Adipocyte (in vitro differentiated cells): ENCODE data around the gene NAIF1.
"Not testable (repeated sequence)": the region's sequence is repeated elsewhere in the genome, so short reads cannot be mapped to it uniquely, and the experiment has no call there.

ENCODE experiments used
- DNase-seq: peaks from one replicate; pipeline ENCODE4 v3.0.0-alpha.2; 2015; ENCODE audit warnings: low read depth
- H3K27me3 ChIP-seq: replicated peaks from 2 replicates; pipeline ENCODE4 v1.7.0; 2013; ENCODE audit warnings: mild to moderate bottlenecking, low read length, moderate library complexity; ENCODE audit not compliant: control insufficient read depth, insufficient read depth
- H3K36me3 ChIP-seq: 2 replicates; pipeline ENCODE4 v1.7.0; 2013; ENCODE audit warnings: low read length, mild to moderate bottlenecking, moderate library complexity; ENCODE audit not compliant: control insufficient read depth, insufficient read depth, severe bottlenecking
- H3K4me1 ChIP-seq: 2 replicates; pipeline ENCODE4 v1.7.0; 2013; ENCODE audit warnings: mild to moderate bottlenecking, low read length, moderate library complexity; ENCODE audit not compliant: control insufficient read depth, insufficient read depth
- H3K4me3 ChIP-seq: 2 replicates; pipeline ENCODE4 v1.7.0; 2013; ENCODE audit warnings: mild to moderate bottlenecking, low read length, moderate library complexity
- H3K9ac ChIP-seq: 2 replicates; pipeline ENCODE4 v1.7.0; 2013; ENCODE audit warnings: mild to moderate bottlenecking, low read length, moderate library complexity
- H3K9me3 ChIP-seq: 2 replicates; pipeline ENCODE4 v1.7.0; 2013; ENCODE audit warnings: mild to moderate bottlenecking, low read length, moderate library complexity; ENCODE audit not compliant: control insufficient read depth

Gene NAIF1

DNA sequence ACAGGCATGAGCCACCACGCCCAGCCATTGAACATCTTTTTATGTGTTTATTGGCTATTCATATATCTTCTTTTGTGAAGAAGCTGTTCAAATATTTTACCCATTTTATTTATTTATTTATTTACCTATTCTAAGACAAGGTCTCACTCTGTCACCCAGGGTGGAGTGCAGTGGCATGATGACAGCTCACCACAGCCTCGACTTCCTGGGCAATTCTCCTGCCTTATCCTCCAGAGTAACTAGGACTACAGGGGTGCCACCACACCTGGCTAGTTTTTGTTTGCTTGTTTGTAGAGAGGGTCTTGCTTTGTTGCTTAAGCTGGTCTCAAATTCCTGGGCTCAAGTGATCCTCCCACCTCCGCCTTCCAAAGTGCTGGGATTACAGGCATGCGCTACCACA is 33.5 kb downstream of the NAIF1 start:
- DNase-seq, result no peak
- no peaks in the 10 kb centered on the region for H3K27me3 ChIP-seq

DNA sequence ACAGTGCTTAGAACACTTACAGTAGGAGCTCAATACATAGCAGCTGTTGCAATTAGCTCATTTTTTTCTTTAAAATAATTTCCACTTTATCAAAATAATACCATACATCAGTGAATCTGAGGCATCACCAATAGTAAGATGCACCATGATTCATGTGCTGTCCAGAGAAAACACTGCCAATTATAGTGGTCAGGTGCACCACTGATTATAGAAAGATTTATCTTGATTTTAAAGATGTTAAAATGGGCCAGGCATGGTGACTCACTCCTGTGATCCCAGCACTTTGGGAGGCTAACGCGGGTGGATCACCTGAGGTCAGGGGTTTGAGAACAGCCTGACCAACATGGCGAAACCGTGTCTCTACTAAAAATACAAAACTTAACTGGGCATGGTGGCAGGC is 39.4 kb downstream of the NAIF1 start:
- no peaks in the 10 kb centered on the region for H3K4me1 ChIP-seq
- H3K27me3 ChIP-seq, result no peaks in the 10 kb centered on the region
- H3K9ac ChIP-seq, result no peak overlapping the region
- DNase-seq, result no peak
- no peaks in the 10 kb centered on the region for H3K36me3 ChIP-seq
- H3K9me3 ChIP-seq, result no peaks in the 10 kb centered on the region
- no peak overlapping the region for H3K4me3 ChIP-seq

More for the DNA sequence above, 33.5 kb downstream of the NAIF1 start:
- no peaks in the 10 kb centered on the region for H3K36me3 ChIP-seq
- H3K9me3 ChIP-seq, result no peaks in the 10 kb centered on the region
- no peaks in the 10 kb centered on the region for H3K4me1 ChIP-seq
- no peak overlapping the region for H3K4me3 ChIP-seq
- no peak overlapping the region for H3K9ac ChIP-seq

DNA sequence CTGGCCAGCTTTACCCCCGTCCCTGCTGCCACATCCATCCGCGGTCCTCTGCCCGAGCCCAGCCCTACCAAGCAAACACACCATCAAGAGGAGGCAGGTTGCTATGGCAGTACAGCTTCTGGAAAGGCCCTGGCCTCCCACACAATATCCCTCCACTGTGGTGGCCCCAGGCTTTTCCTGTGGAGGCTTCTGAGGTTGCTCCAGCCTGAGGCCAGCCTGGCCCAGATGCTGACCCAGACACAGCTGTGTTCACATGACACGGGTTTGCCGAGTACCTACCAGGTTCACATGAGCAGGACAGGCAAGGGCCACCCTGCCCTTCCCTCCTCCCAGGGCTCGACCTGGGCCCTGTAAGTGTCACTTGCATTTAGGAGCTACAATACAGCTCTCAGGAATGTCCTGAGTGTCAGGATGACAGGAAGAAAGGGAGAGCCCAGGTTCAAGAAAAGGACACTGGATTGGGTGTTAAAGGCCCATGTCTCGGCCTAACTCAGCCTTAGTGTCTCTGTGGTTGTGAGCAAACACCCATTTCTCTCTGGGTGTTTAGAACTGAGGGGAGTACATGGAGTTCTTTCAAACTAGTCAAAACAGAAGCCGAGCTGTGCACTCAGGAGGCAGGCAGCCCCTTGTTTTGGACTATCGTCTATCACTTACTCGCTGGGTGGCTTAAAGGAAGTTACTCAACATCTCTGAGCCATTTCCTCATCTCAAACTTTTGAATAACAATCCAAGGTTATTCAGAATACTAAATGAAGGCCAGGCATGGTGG is 40.2 kb downstream of the NAIF1 start:
- Histone ChIP-seq H3K9ac (no peak overlapping the region), H3K27me3 (no peaks in the 10 kb centered on the region), H3K9me3 (no peaks in the 10 kb centered on the region), H3K4me3 (no peak overlapping the region), H3K36me3 (no peaks in the 10 kb centered on the region), H3K4me1 (no peaks in the 10 kb centered on the region)
- no peak for DNase-seq

DNA sequence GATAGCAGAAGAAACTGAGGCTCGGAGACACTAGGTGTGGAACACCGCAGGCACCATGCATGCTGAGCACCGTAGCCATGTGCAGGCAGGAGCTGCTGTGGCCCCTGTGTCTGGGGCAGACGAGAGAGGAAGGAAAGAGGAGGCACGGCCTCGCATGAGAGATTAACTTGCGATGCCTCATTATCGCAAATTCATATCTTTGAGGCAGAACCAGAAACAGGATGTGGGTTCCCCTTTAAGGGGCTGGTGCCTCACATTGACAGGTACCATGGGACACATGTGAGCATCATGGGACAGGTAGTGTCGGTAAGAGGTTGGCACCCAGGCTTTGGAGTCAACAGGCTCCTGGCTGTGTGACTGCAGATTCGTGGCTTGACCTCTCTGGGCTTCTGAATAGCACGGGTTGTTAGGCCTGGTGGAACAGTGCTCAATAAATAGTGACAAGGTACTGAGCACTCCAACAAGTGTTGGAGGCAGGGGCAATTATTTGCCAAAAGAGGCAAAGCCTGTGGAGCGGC is 40.8 kb downstream of the NAIF1 start:
- Histone ChIP-seq H3K27me3 (no peaks in the 10 kb centered on the region), H3K9ac (no peak overlapping the region), H3K4me3 (no peak overlapping the region), H3K4me1 (no peaks in the 10 kb centered on the region), H3K36me3 (no peaks in the 10 kb centered on the region), H3K9me3 (no peaks in the 10 kb centered on the region)
- no peak for DNase-seq

DNA sequence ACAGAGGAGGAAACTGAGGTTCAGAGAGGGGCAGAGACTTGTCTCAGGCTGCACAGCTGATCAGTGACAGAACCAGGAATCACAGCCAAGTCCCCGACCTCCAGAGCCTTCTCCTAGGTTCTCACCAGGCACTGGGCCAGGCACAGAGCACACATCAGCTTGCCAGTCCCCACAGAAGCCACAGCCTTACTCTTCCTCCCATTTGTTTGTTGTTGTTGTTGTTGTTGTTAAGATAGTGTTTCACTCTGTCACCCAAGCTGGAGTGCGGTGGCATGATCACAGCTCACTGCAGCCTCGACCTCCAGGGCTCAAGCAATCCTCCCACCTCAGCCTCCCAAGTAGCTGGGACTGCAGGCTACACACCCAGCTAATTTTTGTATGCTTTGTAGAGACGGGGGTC is 41.4 kb downstream of the NAIF1 start:
- Histone ChIP-seq H3K36me3 (no peaks in the 10 kb centered on the region), H3K27me3 (no peaks in the 10 kb centered on the region), H3K4me3 (no peak overlapping the region), H3K9ac (no peak overlapping the region), H3K9me3 (no peaks in the 10 kb centered on the region), H3K4me1 (no peaks in the 10 kb centered on the region)
- DNase-seq, result no peak

- Histone ChIP-seq H3K9ac (no peak overlapping the region), H3K9me3 (no peaks in the 10 kb centered on the region), H3K36me3 (no peaks in the 10 kb centered on the region), H3K4me1 (no peaks in the 10 kb centered on the region), H3K4me3 (no peak overlapping the region), H3K27me3 (no peaks in the 10 kb centered on the region)
- DNase-seq, result no peak
Observed at GRCh38 chr9:128024761-128025308, 42.3 kb downstream of the NAIF1 start.

DNA sequence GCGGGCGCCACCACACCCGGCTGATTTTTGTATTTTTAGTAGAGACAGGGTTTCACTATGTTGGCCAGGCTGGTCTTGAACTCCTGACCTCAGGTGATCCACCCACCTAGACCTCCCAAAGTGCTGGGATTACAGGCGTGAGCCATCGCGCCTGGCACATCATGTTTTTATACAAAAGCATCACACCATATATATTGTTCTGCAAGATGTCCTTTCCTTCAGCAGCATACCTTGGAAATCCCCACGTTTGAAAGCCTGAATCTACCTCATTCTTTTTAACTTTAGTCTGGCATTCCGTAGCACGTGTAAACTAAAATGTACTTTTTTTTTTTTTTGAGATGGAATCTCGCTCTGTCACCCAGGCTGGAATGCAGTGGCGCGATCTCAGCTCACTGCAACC is 43.4 kb downstream of the NAIF1 start:
- not testable (repeated sequence) for H3K27me3 ChIP-seq, H3K4me3 ChIP-seq, H3K4me1 ChIP-seq, H3K36me3 ChIP-seq, H3K9ac ChIP-seq, H3K9me3 ChIP-seq, DNase-seq

GRCh38 chr9:128022886-128023285 is 44.2 kb downstream of the NAIF1 start:
- Histone ChIP-seq H3K9ac (no peak overlapping the region), H3K9me3 (no peaks in the 10 kb centered on the region), H3K4me1 (no peaks in the 10 kb centered on the region), H3K4me3 (no peak overlapping the region), H3K36me3 (no peaks in the 10 kb centered on the region), H3K27me3 (no peaks in the 10 kb centered on the region)
- DNase-seq, result no peak

DNA sequence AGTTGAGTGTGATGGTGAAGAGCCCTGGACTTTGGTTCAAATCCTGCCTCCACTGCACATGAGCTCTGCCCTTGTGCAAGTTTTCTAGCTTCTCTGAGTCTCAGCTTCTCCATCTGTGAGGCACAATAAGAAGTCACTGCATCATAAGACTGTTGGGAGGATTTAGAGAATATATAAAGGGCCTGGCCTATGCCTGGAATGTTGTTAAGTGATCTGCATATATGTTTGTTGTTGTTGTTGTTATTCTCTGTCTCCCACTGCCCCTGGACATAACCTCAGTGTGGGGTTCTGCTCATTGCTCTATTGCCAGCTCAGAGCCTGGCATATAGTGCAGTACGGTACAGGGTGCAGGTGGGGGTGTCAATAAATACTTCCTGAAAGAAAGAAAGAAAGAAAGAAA is 46.0 kb downstream of the NAIF1 start:
- H3K4me1 ChIP-seq, result no peaks in the 10 kb centered on the region
- H3K9ac ChIP-seq, result no peak overlapping the region
- DNase-seq, result no peak
- no peaks in the 10 kb centered on the region for H3K27me3 ChIP-seq
- no peak overlapping the region for H3K4me3 ChIP-seq
- H3K9me3 ChIP-seq, result no peaks in the 10 kb centered on the region
- no peaks in the 10 kb centered on the region for H3K36me3 ChIP-seq

DNA sequence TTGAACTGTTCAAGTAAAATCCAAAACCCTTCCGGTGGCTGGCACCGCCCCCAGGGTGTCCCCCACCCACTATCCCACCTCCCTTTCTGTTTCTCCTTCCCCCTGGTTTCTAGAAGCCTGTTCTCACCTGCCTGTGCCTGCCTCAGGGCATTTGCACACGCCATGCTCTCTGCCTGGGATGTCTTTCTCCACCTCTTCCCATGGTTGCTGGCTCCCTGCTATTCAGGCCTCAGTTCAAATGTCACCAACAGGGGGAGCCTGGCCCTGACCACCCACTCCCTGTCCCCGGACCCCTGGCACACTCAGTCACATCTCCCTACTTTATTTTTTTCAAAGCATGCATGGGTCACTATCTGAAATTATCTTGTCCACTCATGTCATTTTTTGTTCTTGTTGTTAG is 46.4 kb downstream of the NAIF1 start:
- H3K4me1 ChIP-seq, result no peaks in the 10 kb centered on the region
- H3K4me3 ChIP-seq, result no peak overlapping the region
- DNase-seq, result no peak

DNA sequence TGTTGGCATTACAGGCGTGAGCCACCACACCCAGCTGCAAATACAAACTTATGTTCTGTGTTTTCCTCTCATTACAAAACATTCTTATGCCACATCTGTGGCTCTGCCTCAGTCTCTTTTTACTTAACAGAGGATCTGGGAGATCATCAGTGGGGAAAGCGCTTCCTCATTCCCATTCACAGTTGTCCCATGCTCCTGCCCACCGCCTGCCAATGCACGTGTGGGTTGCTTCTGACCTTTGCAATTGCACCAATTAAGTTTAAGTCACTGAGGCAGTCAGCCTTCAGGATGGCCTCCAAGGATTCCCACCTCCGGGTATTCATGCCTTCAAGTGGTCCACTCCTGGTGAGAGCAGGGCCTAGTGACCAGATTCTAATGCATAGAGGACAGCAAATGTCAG is 51.4 kb downstream of the NAIF1 start:
- Histone ChIP-seq H3K4me3 (no peak overlapping the region), H3K36me3 (no peaks in the 10 kb centered on the region), H3K4me1 (no peaks in the 10 kb centered on the region), H3K27me3 (no peaks in the 10 kb centered on the region), H3K9ac (no peak overlapping the region), H3K9me3 (no peaks in the 10 kb centered on the region)
- DNase-seq, result no peak

More for the DNA sequence above, 46.4 kb downstream of the NAIF1 start:
- H3K27me3 ChIP-seq, result no peaks in the 10 kb centered on the region
- H3K9me3 ChIP-seq, result no peaks in the 10 kb centered on the region
- no peaks in the 10 kb centered on the region for H3K36me3 ChIP-seq
- H3K9ac ChIP-seq, result no peak overlapping the region
